Inflammatory macrophage (primary cell): ENCODE results near the gene SECISBP2L.
"Not testable (repeated sequence)": the region's sequence is repeated elsewhere in the genome, so short reads cannot be mapped to it uniquely, and the experiment has no call there.

Experiments
- DNase-seq, 2 donors: peaks; one replicate each; pipeline ENCODE4 v3.0.0-alpha.2; 2020 to 2022
- total RNA-seq, 18 experiments: gene quantifications; one replicate each; lab custom pipeline; 2026; ENCODE audit warnings: mixed read lengths in 6 of 18, inconsistent platforms in 2 of 18; lab: John Stamatoyannopoulos, UW

Gene SECISBP2L
- total RNA-seq = 70.2 to 195 (median 121) reads per million in 18 experiments

- DNase-seq = peak; percentile 96
Observed at GRCh38 chr15:49046220-49047102, at the start of gene SECISBP2L. SECISBP2L (minus strand) TSS chr15:49046446; CDS start chr15:49046299, 147 bp downstream.

GRCh38 chr15:49094923-49095322 lies 48.7 kb upstream of the SECISBP2L start:
- no peak for DNase-seq

DNA sequence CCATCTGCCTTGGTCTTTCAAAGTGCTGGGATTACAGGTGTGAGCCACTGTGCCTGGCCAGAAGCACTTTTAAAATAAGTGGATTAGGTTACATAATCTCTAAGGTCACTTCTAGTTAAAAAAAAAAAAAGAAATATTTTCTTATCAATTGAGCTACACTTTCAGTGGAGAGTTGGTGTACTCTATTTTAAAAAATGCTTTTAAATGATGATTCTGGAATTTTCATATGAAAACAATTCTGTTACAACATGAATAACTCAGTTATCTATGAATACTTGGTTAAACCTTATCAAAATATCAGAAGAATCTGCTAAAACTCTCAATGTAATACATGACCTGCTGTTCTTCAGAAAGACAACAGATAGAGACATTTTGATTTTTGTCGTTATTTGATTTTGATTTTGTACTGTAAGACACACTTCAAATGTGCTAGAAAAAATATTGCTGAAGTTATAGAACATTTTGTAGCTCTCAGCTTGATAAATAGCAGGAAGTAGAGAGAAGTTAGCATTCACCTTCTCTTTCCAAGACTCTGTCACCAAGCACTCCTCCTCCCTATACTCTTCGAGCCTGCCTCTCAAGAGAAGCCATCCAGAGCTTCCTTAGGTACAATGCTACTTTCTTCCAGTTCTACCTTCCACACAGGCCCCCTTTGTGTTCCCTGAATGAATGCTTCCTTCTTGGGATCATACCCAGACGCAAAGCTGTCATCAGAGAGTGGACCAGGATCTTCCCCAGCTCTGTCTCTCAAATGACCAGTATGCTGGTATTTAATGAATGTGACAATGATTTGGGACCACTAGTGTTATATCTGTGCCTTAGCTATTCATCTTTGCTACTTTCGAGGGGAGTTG lies 47.2 kb upstream of the SECISBP2L start:
- DNase-seq = no peak

DNA sequence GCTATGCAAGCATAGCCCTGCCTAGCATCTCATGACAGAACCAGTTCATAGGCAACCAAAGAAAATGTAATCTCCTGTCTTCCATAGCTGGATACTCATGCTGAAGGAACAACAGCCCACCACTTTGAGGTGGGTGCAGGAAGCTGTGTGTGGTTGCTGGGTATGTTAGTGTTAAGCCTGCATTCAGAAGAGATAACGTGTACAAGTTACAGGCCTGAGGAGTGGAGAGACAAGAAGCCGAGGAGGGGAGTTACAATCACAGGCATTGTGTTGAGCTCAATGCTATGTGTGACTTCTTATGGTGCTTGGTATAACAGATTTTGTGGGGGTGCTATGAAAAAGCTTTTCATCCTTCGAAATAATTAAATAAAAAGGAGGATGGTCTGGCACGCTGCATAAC lies 42.8 kb upstream of the SECISBP2L start:
- DNase-seq = no peak

GRCh38 chr15:49085696-49086459 lies 39.6 kb upstream of the SECISBP2L start:
- DNase-seq = no peak

- DNase-seq = no peak
Observed at GRCh38 chr15:49084285-49084570, 38.0 kb upstream of the SECISBP2L start.

DNA sequence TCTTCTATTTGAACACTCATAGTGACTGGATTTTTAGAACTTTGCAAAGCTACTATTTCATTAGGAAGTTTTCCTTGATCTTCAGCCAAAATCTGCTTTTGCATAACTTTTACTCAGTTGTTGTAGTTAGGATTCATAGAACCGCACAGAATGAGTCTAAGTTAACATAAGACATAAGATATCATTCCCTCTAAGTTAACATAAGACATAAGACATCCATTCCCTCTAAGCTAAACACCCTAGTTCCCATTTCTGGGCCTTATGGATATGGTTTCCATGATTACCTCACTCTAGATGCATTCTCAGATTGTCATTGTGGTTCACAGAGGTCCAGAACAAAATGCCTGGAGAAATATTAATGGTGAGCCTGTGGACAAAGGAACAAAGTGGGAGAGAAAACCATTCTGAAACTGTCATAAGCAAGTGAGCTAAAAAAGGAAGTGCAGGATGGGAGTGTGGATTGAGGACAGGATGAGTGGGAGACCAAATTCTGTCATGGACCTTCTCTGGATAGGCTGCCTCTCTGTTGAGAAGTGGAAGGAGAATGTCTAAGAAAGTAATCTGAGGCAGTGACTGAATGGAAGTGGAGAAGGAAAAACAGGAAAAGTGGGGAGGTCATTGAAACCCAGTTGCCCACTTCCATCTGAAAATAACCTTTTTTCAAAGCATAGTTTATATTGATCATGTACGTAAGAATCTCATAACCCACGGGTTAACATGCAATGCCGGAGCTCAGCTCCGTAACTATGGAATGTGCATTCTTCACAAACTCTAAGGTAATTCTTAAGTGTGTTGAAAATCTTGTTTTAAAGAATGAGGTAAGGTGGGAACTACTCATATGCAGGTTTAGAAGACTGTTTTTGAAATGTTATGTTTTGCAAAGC lies 37.4 kb upstream of the SECISBP2L start:
- DNase-seq = peak; percentile 7 to 52

GRCh38 chr15:49082960-49083359 lies 36.7 kb upstream of the SECISBP2L start:
- DNase-seq = no peak

- DNase-seq = no peak
Observed at GRCh38 chr15:49079340-49080039, 33.2 kb upstream of the SECISBP2L start.

DNA sequence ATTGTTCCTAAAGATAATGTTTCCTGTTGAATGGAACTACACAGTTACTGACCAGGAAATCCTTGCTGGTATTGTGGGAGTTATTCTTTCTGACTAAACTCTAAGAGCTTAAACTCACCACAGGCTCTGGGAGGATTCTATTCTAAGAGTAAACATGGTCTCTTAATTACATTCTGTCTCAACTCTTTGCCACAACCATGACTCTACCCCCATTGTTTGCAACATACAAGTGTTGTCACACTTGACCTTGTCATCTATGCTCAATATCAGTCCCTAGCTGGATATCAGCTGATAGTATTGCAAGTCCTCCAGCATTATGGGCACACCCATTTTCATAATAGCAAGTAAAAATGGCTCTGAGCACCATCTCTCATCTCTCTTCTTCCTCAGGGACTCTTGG lies 29.6 kb upstream of the SECISBP2L start:
- DNase-seq = peak; percentile 75 to 88

GRCh38 chr15:49074589-49075287 lies 28.5 kb upstream of the SECISBP2L start:
- DNase-seq = not testable (repeated sequence)

- no peak for DNase-seq
Observed at GRCh38 chr15:49066372-49066771, 20.1 kb upstream of the SECISBP2L start.

- no peak for DNase-seq
Observed at GRCh38 chr15:49064884-49065283, 18.6 kb upstream of the SECISBP2L start.

DNA sequence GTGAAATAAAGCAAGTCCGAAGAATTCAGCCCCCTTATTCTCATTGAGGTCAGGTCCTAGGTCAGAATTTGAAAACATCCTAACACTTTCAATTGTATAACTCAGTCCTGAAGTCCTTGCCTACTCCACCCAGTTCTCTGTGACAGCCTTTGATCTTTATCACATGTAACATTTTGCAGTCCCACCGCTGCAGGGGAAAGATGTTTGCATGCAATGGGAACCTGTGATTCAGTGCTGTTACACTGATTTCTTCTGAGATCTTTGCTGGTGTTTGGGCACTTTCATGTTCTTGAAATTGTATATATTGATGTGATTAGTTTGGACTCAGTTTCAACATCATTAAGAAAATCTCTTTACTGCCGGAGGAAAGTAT lies 18.0 kb upstream of the SECISBP2L start:
- DNase-seq = no peak

DNA sequence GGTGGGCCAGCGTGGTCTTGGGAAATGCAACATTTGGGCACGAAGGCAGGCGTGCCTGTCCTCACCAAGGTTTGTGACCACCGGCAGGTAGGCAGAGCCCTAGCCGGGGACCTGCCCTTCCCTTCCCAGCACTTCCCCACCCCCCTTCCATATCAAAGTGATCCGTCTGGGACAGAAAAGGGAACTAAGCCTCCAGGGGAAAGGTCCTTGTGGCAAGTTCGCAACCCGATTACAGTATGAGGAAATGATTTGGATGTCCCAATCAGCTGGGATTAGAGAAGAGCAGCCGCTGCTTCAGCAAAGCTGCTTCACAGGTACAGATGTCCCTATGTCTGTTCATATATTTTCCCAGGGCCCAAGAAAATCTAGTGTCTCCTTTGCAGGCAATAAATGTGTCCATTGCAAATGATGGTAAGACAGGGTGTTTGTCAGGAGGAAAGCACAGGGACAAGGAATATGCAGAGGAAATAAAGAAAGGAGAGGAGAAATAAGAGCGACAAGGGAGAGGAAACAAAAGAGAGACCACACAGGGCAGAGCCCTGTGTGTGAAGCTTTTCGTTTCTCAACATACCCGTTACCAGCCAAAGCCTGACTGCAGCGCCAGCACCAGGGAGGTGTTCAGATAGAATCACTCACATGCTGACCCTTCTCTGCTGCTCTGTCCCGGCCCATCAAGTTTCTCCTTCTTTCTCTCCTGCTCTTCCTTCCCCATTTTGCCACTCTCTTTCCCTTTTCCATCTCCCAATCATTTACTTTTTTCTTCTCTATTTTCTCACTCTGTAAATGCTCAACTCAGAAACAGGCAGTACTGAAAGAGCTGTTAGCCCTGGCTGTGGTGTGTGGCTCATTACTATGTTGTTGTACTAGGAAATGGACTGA lies 17.4 kb upstream of the SECISBP2L start:
- DNase-seq = peak; percentile 93 to 95

DNA sequence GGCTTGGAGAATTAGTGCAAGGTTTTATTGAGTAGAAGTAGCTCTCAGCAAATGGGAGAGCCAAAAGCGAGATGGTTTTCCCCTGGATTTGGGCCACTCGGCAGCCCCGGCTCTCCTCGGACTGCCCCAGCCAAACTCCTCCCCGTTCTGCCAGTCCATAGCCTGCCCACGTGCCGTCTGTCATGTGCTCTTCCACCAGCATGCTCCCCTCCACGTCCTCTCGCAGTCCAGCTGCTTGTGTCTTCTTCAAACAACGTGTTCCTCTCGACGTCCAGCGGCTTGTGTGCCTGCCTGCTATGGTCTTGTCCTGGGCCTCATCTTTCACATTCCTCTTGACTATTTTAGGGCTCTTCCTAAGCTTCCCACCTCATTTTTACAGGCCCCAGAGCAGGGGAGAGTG lies 16.7 kb upstream of the SECISBP2L start:
- no peak for DNase-seq

DNA sequence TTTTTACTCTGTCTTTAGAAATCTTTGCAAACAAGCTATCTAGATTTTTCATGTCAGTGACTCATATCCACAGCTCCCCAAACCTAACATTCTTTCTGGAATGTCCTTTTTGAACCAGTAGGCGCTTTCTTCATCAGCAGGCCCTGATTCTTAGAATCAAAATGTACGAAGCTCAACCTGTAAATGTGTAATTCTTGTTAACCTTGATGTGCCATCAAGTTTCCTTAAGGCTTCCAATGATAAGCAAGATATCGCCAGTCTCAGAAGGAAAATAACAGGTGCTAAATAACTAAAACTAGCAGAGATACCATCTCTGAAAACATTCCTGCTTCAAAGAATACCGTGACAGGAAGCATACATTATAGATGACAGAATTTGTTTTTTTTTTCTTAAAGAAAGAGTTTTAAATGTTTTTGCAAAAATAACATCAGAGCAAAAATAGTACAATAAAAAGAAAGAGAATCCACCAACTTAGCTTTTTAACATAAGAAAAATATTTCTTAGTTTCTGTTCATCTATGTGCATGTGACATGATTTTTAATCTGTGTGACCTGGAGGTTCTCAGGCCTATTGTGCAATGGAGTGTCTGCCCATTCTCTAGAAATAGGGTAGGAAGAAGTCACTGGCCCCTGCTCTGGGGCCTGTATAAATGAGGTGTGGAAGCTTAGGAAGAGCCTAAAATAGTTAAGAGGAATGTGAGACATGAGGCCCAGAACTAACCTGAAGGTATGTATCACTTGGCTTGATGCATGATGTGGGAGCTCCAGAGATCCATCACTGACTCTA lies 14.7 kb upstream of the SECISBP2L start:
- DNase-seq = peak; percentile 30 to 36

DNA sequence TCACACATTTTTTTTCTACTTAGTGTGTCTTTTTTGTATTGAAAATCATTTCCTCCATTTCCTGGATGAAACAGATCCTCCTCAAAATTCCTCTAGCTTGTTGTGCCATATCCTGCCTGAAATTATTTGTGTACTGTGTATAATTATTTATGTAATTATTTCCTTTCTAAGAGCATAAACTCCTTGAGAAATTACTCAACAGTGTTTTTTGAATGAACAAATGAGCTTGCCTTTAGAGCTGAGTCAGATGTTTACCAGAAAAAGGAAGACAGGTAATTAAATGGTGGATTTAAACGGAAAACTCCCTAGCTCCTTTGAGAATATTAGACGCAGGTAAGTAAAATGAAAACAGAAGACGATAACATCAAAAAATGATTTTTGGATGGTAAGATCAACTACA lies 13.2 kb upstream of the SECISBP2L start:
- no peak for DNase-seq

DNA sequence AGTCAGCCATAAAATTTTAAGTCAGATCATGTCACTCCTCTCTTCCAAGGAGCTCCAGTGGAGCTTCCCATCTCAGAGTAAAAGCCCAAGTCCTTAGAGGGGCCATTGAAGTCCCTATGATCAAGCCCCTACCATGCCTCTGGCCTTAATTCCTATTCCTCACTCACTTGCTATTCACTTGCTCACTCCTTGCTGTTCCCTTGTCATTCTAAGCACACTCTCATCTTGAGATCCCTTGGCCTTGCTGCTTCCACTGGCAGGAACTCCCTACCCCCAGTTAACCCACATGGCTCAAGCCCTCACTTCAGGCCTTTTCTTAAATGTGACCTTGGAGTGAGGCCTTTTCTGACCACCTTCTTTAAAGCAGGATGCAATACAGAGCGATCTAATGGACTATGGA lies 12.3 kb upstream of the SECISBP2L start:
- DNase-seq = no peak
